ENCODE measurements around the gene JAZF1. TPM values are rescaled to one million over a fixed set of nuclear protein-coding genes. Genes with fewer than 3 reads are reported as not detected.

JAZF1 gene
- total RNA-seq (8.7 and 12.1 TPM in 2 replicates), polyA plus RNA-seq (8.9 and 9.5 TPM in 2 replicates)

DNA sequence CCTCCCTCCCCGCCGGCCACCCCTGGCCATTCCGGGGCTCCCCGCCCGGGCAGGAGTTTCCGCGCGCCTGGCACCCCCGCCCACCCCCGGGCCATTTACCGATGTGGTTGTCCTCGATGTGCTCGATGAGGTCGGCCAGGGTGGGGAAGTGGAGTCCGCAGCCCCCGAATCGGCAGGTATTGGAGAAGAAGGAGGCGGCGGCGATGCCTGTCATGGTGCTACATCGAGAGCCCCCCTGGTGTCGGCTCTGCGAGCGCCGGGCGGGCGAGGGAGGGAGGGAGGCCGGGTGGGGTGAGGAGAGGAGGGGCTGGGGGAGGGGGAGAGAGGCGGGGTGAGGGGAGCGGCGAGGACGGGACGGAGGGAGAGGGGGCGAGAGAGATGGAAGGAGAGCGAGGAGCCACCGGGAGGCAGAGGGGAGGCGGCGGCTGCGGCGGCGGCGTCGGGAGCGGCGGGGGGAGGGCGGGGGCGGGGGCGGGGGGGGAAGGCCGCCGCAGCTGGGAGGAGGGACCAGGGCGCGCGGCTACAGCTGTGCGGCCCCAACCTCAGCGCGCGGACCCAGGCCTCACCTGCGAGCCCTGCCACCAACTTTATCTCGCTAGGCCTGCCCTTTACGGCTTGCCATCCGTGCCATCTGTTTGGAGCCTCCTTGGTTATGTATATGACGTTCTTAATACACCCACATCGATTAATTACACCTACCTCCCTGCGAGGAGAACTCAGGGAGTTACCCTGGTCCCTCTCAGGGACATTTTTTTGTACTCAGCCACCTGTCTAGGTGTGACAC lies at the start of gene JAZF1:
TSS of gene JAZF1 (minus strand) at position 432 of the 784 bp plus-strand sequence.
- peak within 1 kb of the TSS; percentile 96 for H3K4me2 ChIP-seq
- H3K79me2 ChIP-seq = peaks cover 13% of the 10 kb centered on the region
- H3K27ac ChIP-seq = peak within 1 kb of the TSS; percentile 75
- H3K27me3 ChIP-seq = peaks cover 9% of the 10 kb centered on the region
- WGBS (ENCODE audit: low lambda C conversion rate, missing lambda C conversion rate) = 1% methylated on average over 12 of the region's 64 CpGs
- TF ChIP-seq EZH2phosphoT487 (IDR thresholded peaks at IDR 0.05; ENCODE audit: low read depth, severe bottlenecking, unreplicated experiment) = no peak
- TF ChIP-seq EZH2 (IDR thresholded peaks at IDR 0.05; ENCODE audit: borderline replicate concordance) = no peak
- TF ChIP-seq, protein P1, sequence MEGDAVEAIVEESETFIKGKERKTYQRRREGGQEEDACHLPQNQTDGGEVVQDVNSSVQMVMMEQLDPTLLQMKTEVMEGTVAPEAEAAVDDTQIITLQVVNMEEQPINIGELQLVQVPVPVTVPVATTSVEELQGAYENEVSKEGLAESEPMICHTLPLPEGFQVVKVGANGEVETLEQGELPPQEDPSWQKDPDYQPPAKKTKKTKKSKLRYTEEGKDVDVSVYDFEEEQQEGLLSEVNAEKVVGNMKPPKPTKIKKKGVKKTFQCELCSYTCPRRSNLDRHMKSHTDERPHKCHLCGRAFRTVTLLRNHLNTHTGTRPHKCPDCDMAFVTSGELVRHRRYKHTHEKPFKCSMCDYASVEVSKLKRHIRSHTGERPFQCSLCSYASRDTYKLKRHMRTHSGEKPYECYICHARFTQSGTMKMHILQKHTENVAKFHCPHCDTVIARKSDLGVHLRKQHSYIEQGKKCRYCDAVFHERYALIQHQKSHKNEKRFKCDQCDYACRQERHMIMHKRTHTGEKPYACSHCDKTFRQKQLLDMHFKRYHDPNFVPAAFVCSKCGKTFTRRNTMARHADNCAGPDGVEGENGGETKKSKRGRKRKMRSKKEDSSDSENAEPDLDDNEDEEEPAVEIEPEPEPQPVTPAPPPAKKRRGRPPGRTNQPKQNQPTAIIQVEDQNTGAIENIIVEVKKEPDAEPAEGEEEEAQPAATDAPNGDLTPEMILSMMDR (IDR thresholded peaks at IDR 0.05; ENCODE audit: poor library complexity) = no peak
- no peaks in the 10 kb centered on the region for H4K20me1 ChIP-seq (ENCODE audit: insufficient read depth, poor library complexity, severe bottlenecking)
- peak within 1 kb of the TSS; percentile 93 for H3K4me3 ChIP-seq
- H3K4me1 ChIP-seq (ENCODE audit: insufficient read depth) = peaks cover 8% of the 10 kb centered on the region
- no peaks in the 10 kb centered on the region for H3K36me3 ChIP-seq (replicated peaks; ENCODE audit: insufficient read depth, low read depth)
- no peaks in the 10 kb centered on the region for H3K9me2 ChIP-seq (replicated peaks; ENCODE audit: insufficient read depth)
- H3K9me3 ChIP-seq (ENCODE audit: low read depth) = no peaks in the 10 kb centered on the region
- peak within 1 kb of the TSS; percentile 99 for H2AFZ ChIP-seq
- DNase-seq (ENCODE audit: low spot score) = peak; percentile 84

DNA sequence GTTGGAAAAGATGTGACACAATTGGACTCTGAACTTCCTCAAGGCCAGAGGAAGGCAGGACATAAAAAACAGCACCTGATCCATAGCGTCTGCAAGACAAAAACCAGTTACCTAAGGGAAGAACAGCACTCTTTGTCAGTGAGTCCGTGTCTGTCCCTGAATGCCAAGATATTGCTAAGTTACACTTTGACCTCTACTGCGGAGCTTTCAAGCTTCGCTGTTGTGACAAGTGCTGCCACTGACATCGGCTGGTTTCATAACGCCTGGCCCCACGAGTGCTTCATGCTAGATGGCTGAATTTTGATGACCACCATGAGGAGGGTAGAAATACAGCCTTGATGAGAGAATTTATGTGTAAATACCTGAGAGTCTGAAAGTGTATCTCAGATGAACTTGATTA lies 49.7 kb upstream of the JAZF1 start:
- Histone ChIP-seq H3K27ac (no peak overlapping the region), H3K4me3 (no peak overlapping the region), H3K4me1 (ENCODE audit: insufficient read depth) (no peaks in the 10 kb centered on the region), H4K20me1 (ENCODE audit: insufficient read depth, poor library complexity, severe bottlenecking) (no peaks in the 10 kb centered on the region), H3K79me2 (no peaks in the 10 kb centered on the region), H3K36me3 (replicated peaks; ENCODE audit: insufficient read depth, low read depth) (no peaks in the 10 kb centered on the region), H2AFZ (no peak overlapping the region), H3K4me2 (no peak overlapping the region), H3K9me3 (ENCODE audit: low read depth) (no peaks in the 10 kb centered on the region), H3K27me3 (no peaks in the 10 kb centered on the region), H3K9me2 (replicated peaks; ENCODE audit: insufficient read depth) (no peaks in the 10 kb centered on the region)
- 58% methylated on average over 7 of the region's 7 CpGs for WGBS (ENCODE audit: low lambda C conversion rate, missing lambda C conversion rate)
- peak; percentile 35 for DNase-seq (ENCODE audit: low spot score)
- no peak for TF ChIP-seq EZH2 (IDR thresholded peaks at IDR 0.05; ENCODE audit: borderline replicate concordance)
- TF ChIP-seq EZH2phosphoT487 (IDR thresholded peaks at IDR 0.05; ENCODE audit: low read depth, severe bottlenecking, unreplicated experiment) = no peak
- TF ChIP-seq, protein P1 (IDR thresholded peaks at IDR 0.05; ENCODE audit: poor library complexity) = no peak

DNA sequence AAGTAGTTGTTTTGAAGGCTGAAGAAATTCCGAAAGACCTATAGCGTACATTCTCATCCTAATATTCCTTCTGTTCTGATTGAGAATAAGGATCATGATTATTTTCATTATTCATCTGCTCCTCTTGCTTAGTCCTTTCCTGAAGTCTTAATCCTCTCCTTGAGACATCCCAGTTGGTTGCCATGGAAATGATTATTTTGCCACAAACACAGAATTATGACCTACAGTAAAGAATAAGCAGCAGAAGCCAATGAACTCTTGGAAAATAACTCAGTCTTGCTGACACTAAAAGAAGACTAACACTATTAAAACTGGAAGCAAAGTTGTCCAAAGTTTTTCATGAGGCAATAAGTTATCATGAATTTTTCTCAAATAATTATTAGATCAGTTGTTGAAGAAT lies 47.8 kb upstream of the JAZF1 start:
- Histone ChIP-seq H3K79me2 (no peaks in the 10 kb centered on the region), H3K9me2 (replicated peaks; ENCODE audit: insufficient read depth) (no peaks in the 10 kb centered on the region), H3K4me1 (ENCODE audit: insufficient read depth) (no peaks in the 10 kb centered on the region), H2AFZ (no peak overlapping the region), H4K20me1 (ENCODE audit: insufficient read depth, poor library complexity, severe bottlenecking) (no peaks in the 10 kb centered on the region), H3K4me3 (no peak overlapping the region), H3K27me3 (no peaks in the 10 kb centered on the region), H3K9me3 (ENCODE audit: low read depth) (no peaks in the 10 kb centered on the region), H3K27ac (no peak overlapping the region), H3K36me3 (replicated peaks; ENCODE audit: insufficient read depth, low read depth) (no peaks in the 10 kb centered on the region), H3K4me2 (no peak overlapping the region)
- WGBS (ENCODE audit: low lambda C conversion rate, missing lambda C conversion rate) = 48% methylated on average over 2 of the region's 2 CpGs
- TF ChIP-seq, protein P1 (IDR thresholded peaks at IDR 0.05; ENCODE audit: poor library complexity) = no peak
- no peak for TF ChIP-seq EZH2 (IDR thresholded peaks at IDR 0.05; ENCODE audit: borderline replicate concordance)
- TF ChIP-seq EZH2phosphoT487 (IDR thresholded peaks at IDR 0.05; ENCODE audit: low read depth, severe bottlenecking, unreplicated experiment) = no peak
- DNase-seq (ENCODE audit: low spot score) = peak; percentile 19

All from hepatocyte (in vitro differentiated cells).